Panc1 (cell line): ENCODE results near the gene WDR35.

ENCODE experiments used
- CTCF ChIP-seq: fragments of 450-650 bp; IDR thresholded peaks from 2 replicates; pipeline ENCODE4 v1.5.1; 2017; ENCODE audit warnings: mild to moderate bottlenecking
- POLR2AphosphoS5 ChIP-seq: IDR thresholded peaks from 2 replicates; pipeline ENCODE4 v1.6.1; 2012; ENCODE audit warnings: mild to moderate bottlenecking, low read depth, low read length, moderate library complexity
- TCF7L2 ChIP-seq: IDR thresholded peaks from 2 replicates; pipeline ENCODE4 v1.6.1; 2011; ENCODE audit warnings: mild to moderate bottlenecking, low read depth, low read length, inconsistent platforms

GRCh38 chr2:20005891-20006470, 16.1 kb upstream of the WDR35 start:
- TF ChIP-seq POLR2AphosphoS5 (no peak), CTCF (no peak), TCF7L2 (no peak)
